HFFc6 (cell line): ENCODE data around the gene SRSF3. TPM values are rescaled to one million over a fixed set of nuclear protein-coding genes. Genes with fewer than 3 reads are reported as not detected.
"Not testable (repeated sequence)": the region's sequence is repeated elsewhere in the genome, so short reads cannot be mapped to it uniquely, and the experiment has no call there.

Experiments
- DNase-seq: peaks from one replicate; pipeline ENCODE4 v3.0.0-alpha.2; 2018
- H3K27ac Mint-ChIP-seq: 2 replicates; pipeline ENCODE4 v1.8.0; 2020; ENCODE audit warnings: mild to moderate bottlenecking, mixed read lengths
- H3K27me3 Mint-ChIP-seq: 2 replicates; pipeline ENCODE4 v1.8.0; 2021; ENCODE audit warnings: mild to moderate bottlenecking, moderate library complexity, mixed read lengths; ENCODE audit not compliant: insufficient read depth
- H3K36me3 Mint-ChIP-seq: 2 replicates; pipeline ENCODE4 v1.8.0; 2021; ENCODE audit warnings: low read depth, mixed read lengths
- H3K4me1 Mint-ChIP-seq: 2 replicates; pipeline ENCODE4 v1.8.0; 2020; ENCODE audit warnings: low read depth, mixed read lengths
- H3K4me3 Mint-ChIP-seq: 2 replicates; pipeline ENCODE4 v1.8.0; 2020; ENCODE audit warnings: mild to moderate bottlenecking, moderate library complexity, mixed read lengths
- H3K9me3 Mint-ChIP-seq: 2 replicates; pipeline ENCODE4 v1.8.0; 2020; ENCODE audit warnings: mild to moderate bottlenecking, mixed read lengths
- CTCF ChIP-seq: fragments of 200-600 bp; sonication (generic); IDR thresholded peaks from 2 replicates; pipeline ENCODE4 v1.5.0; 2021; ENCODE audit warnings: antibody characterized with exemption, mild to moderate bottlenecking
- total RNA-seq, 6 experiments: library from RNA; stranded (reverse); fragmentation: NEBNext Ultra II Directional; extraction: Animal tissue kit (Norgen Biotek cat#: 25700); gene quantifications; 2 replicates in 1 of 6; 3 replicates in 5 of 6; pipeline ENCODE4 v1.2.3, GENCODE V29; 2021

The SRSF3 gene
- total RNA-seq, 6 experiments from 2014 or later: 257 to 368 (median 330) TPM

- Mint-ChIP-seq H3K4me3 (no peak overlapping the region), H3K36me3 (no peaks in the 10 kb centered on the region), H3K27me3 (no peaks in the 10 kb centered on the region), H3K9me3 (no peaks in the 10 kb centered on the region), H3K27ac (no peak overlapping the region), H3K4me1 (peaks cover 12% of the 10 kb centered on the region; the same call in 1 of the 2 replicates)
- no peak for TF ChIP-seq CTCF
- DNase-seq: no peak
These were observed 23.9 kb upstream of the SRSF3 start for GRCh38 chr6:36570264-36570663.

GRCh38 chr6:36571122-36572043 lies 22.8 kb upstream of the SRSF3 start:
- Mint-ChIP-seq H3K27me3 (no peaks in the 10 kb centered on the region), H3K27ac (no peak overlapping the region), H3K36me3 (no peaks in the 10 kb centered on the region), H3K9me3 (no peaks in the 10 kb centered on the region), H3K4me1 (peaks cover 13% of the 10 kb centered on the region), H3K4me3 (no peak overlapping the region)
- no peak for TF ChIP-seq CTCF
- DNase-seq: no peak

DNA sequence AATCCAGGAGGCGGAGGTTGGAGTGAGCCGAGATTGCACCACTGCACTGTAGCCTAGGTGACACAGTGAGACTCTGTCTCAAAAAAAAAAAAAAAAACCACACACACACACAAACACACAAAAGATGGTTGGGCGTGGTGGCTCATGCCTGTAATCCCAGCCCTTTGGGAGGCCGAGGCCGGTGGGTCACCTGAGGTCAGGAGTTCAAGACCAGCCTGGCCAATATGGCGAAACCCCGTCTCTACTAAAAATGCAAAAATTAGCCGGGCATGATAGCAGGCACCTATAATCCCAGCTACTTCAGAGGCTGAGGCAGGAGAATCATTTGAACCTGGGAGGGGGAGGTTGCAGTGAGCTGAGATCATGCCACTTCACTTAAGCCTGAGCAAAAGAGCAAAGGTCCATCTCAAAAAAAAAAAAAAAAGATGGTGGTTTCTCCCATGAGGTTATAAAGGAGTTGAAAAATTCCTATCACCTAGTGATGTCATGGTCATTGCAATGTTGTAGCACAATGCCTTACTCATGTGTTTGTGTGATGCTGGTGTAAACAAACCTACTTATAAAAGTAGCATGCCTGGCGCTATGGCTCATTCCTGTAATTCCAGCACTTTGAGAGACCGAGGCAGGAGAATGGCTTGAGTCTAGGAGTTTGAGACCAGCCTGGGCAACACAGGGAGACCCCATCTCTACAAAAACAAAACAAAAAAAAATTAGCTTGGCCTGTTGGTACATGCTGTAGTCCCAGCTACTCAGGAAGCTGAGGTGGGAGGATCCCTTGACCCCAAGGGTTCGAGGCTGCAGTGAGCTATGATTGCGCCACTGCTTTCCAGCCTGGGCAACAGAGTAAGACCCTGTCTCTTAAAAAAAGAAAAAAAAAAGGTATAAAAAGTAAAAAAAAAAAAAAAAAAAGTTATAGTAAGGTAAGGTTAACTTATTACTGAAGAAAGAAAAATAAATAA lies 21.5 kb upstream of the SRSF3 start:
- not testable (repeated sequence) for H3K36me3 Mint-ChIP-seq, H3K4me3 Mint-ChIP-seq, H3K9me3 Mint-ChIP-seq, H3K27ac Mint-ChIP-seq, H3K27me3 Mint-ChIP-seq
- H3K4me1 Mint-ChIP-seq: peaks cover 22% of the 10 kb centered on the region
- DNase-seq: peak; percentile 76

- H3K27me3 Mint-ChIP-seq: no peaks in the 10 kb centered on the region; the same call in 1 of the 2 replicates
- H3K27ac Mint-ChIP-seq: no peak overlapping the region
- peaks cover 37% of the 10 kb centered on the region for H3K4me1 Mint-ChIP-seq
- no peaks in the 10 kb centered on the region for H3K36me3 Mint-ChIP-seq
- no peaks in the 10 kb centered on the region for H3K9me3 Mint-ChIP-seq
- no peak overlapping the region for H3K4me3 Mint-ChIP-seq
- DNase-seq: no peak
- no peak for TF ChIP-seq CTCF
These were observed 19.5 kb upstream of the SRSF3 start for GRCh38 chr6:36574679-36575078.

DNA sequence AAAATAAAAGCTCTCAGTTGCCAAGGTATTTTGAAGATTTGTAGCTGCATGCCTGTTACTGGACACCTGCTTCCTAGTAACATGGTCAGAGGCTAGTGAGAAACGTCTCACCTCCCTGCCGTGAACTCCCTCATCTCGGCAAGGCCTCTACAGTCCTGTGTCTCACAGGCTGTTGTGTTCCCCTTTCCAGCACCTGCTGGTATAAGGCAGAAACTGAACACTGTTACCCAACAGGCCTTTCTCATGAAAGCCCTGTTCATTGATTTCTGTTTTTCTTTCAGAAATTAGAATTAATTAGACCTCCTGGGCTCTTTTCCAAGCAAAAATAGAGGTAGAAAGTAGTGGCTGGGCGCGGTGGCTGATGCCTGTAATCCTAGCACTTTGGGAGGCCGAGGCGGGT lies 17.6 kb upstream of the SRSF3 start:
- no peak for TF ChIP-seq CTCF
- peaks cover 44% of the 10 kb centered on the region for H3K4me1 Mint-ChIP-seq
- H3K9me3 Mint-ChIP-seq: no peaks in the 10 kb centered on the region
- H3K4me3 Mint-ChIP-seq: peak overlapping the region; percentile 61
- H3K27ac Mint-ChIP-seq: peak overlapping the region; percentile 79
- no peaks in the 10 kb centered on the region; the same call in 1 of the 2 replicates for H3K27me3 Mint-ChIP-seq
- H3K36me3 Mint-ChIP-seq: no peaks in the 10 kb centered on the region
- no peak for DNase-seq
